ENCODE data around the gene MROH2A. TPM values are rescaled to one million over a fixed set of nuclear protein-coding genes. Genes with fewer than 3 reads are reported as not detected.
A peak's percentile ranks its signal among the peaks of the same experiment; 100 is the strongest.

The MROH2A gene
- total and polyA plus RNA-seq, 5 donors = not detected

GRCh38 chr2:233803292-233803911 is 25.3 kb downstream of the MROH2A start:
- WGBS = 55% methylated on average over 2 of the region's 2 CpGs
- no peak overlapping the region for H3K27ac ChIP-seq (ENCODE audit: low read length)
- DNase-seq = no peak
- H3K27me3 ChIP-seq (ENCODE audit: control insufficient read depth, insufficient read depth) = no peaks in the 10 kb centered on the region
- H3K9me3 ChIP-seq (ENCODE audit: control insufficient read depth, low read length) = no peaks in the 10 kb centered on the region
- intact Hi-C loops (cut with DNase I) = no loop called here
- no peak for ATAC-seq
- no peaks in the 10 kb centered on the region for H3K4me1 ChIP-seq (ENCODE audit: control insufficient read depth, insufficient read depth, low read length)
- no peak overlapping the region for H3K4me3 ChIP-seq (ENCODE audit: low read length)

GRCh38 chr2:233803994-233804393 is 25.9 kb downstream of the MROH2A start:
- WGBS = 66% methylated on average over 8 of the region's 8 CpGs
- ATAC-seq = no peak
- no peak overlapping the region for H3K4me3 ChIP-seq (ENCODE audit: low read length)

GRCh38 chr2:233807215-233807865 is 29.2 kb downstream of the MROH2A start:
- DNase-seq (peak in 1 of 3 donors; percentile 16), ATAC-seq (no peak)
- no peaks in the 10 kb centered on the region for H3K27me3 ChIP-seq (ENCODE audit: control insufficient read depth, insufficient read depth)
- whole genome bisulfite sequencing = 73% methylated on average over 12 of the region's 12 CpGs
- H3K4me3 ChIP-seq (ENCODE audit: low read length) = no peak overlapping the region
- no peaks in the 10 kb centered on the region for H3K4me1 ChIP-seq (ENCODE audit: control insufficient read depth, insufficient read depth, low read length)
- H3K9me3 ChIP-seq (ENCODE audit: control insufficient read depth, low read length) = no peaks in the 10 kb centered on the region
- intact Hi-C loops (cut with DNase I) = no loop called here
- H3K27ac ChIP-seq (ENCODE audit: low read length) = no peak overlapping the region

More at GRCh38 chr2:233803994-233804393, 25.9 kb downstream of the MROH2A start:
- intact Hi-C loops (cut with DNase I) = no loop called here
- no peak for DNase-seq
- Histone ChIP-seq H3K27ac (ENCODE audit: low read length) (no peak overlapping the region), H3K4me1 (ENCODE audit: control insufficient read depth, insufficient read depth, low read length) (no peaks in the 10 kb centered on the region), H3K27me3 (ENCODE audit: control insufficient read depth, insufficient read depth) (no peaks in the 10 kb centered on the region), H3K9me3 (ENCODE audit: control insufficient read depth, low read length) (no peaks in the 10 kb centered on the region)

GRCh38 chr2:233807966-233808935 is 30.1 kb downstream of the MROH2A start:
- Histone ChIP-seq H3K4me1 (ENCODE audit: control insufficient read depth, insufficient read depth, low read length) (no peaks in the 10 kb centered on the region), H3K27me3 (ENCODE audit: control insufficient read depth, insufficient read depth) (no peaks in the 10 kb centered on the region), H3K27ac (ENCODE audit: low read length) (no peak overlapping the region), H3K9me3 (ENCODE audit: control insufficient read depth, low read length) (no peaks in the 10 kb centered on the region), H3K4me3 (ENCODE audit: low read length) (no peak overlapping the region)
- 74% methylated on average over 10 of the region's 10 CpGs for WGBS
- ATAC-seq (no peak), DNase-seq (no peak)
- intact Hi-C loops (cut with DNase I) = no loop called here

GRCh38 chr2:233810385-233810784 is 32.3 kb downstream of the MROH2A start:
- intact Hi-C loops (cut with DNase I) = no loop called here
- H3K9me3 ChIP-seq (ENCODE audit: control insufficient read depth, low read length) = no peaks in the 10 kb centered on the region
- no peaks in the 10 kb centered on the region for H3K4me1 ChIP-seq (ENCODE audit: control insufficient read depth, insufficient read depth, low read length)
- DNase-seq (no peak), ATAC-seq (no peak)
- WGBS = 86% methylated on average over 6 of the region's 6 CpGs
- no peak overlapping the region for H3K27ac ChIP-seq (ENCODE audit: low read length)
- H3K4me3 ChIP-seq (ENCODE audit: low read length) = no peak overlapping the region
- no peaks in the 10 kb centered on the region for H3K27me3 ChIP-seq (ENCODE audit: control insufficient read depth, insufficient read depth)

GRCh38 chr2:233811087-233811486 is 33.0 kb downstream of the MROH2A start:
- no peak overlapping the region for H3K4me3 ChIP-seq (ENCODE audit: low read length)
- intact Hi-C loops (cut with DNase I) = no loop called here
- no peak for ATAC-seq
- 75% methylated on average over 4 of the region's 4 CpGs for WGBS
- DNase-seq = no peak
- no peaks in the 10 kb centered on the region for H3K4me1 ChIP-seq (ENCODE audit: control insufficient read depth, insufficient read depth, low read length)
- no peak overlapping the region for H3K27ac ChIP-seq (ENCODE audit: low read length)
- no peaks in the 10 kb centered on the region for H3K27me3 ChIP-seq (ENCODE audit: control insufficient read depth, insufficient read depth)
- no peaks in the 10 kb centered on the region for H3K9me3 ChIP-seq (ENCODE audit: control insufficient read depth, low read length)

GRCh38 chr2:233811732-233812131 is 33.6 kb downstream of the MROH2A start:
- no peaks in the 10 kb centered on the region for H3K9me3 ChIP-seq (ENCODE audit: control insufficient read depth, low read length)
- no peak for DNase-seq
- no peak for ATAC-seq
- intact Hi-C loops (cut with DNase I) = no loop called here
- no peaks in the 10 kb centered on the region for H3K27me3 ChIP-seq (ENCODE audit: control insufficient read depth, insufficient read depth)
- no peak overlapping the region for H3K4me3 ChIP-seq (ENCODE audit: low read length)
- WGBS = 86% methylated on average over 8 of the region's 8 CpGs
- no peaks in the 10 kb centered on the region for H3K4me1 ChIP-seq (ENCODE audit: control insufficient read depth, insufficient read depth, low read length)
- no peak overlapping the region for H3K27ac ChIP-seq (ENCODE audit: low read length)

- Histone ChIP-seq H3K4me3 (ENCODE audit: low read length) (no peak overlapping the region), H3K4me1 (ENCODE audit: control insufficient read depth, insufficient read depth, low read length) (no peaks in the 10 kb centered on the region), H3K27me3 (ENCODE audit: control insufficient read depth, insufficient read depth) (no peaks in the 10 kb centered on the region), H3K27ac (ENCODE audit: low read length) (no peak overlapping the region), H3K9me3 (ENCODE audit: control insufficient read depth, low read length) (no peaks in the 10 kb centered on the region)
- ATAC-seq = no peak
- DNase-seq = no peak
- intact Hi-C loops (cut with DNase I) = no loop called here
- WGBS = 63% methylated on average over 3 of the region's 3 CpGs
Measured at GRCh38 chr2:233813236-233814055, 35.3 kb downstream of the MROH2A start.

- no peak overlapping the region for H3K4me3 ChIP-seq (ENCODE audit: low read length)
- WGBS = 63% methylated on average over 2 of the region's 2 CpGs
- DNase-seq (peak in 1 of 3 donors; percentile 3), ATAC-seq (no peak)
- no peaks in the 10 kb centered on the region for H3K4me1 ChIP-seq (ENCODE audit: control insufficient read depth, insufficient read depth, low read length)
- intact Hi-C loops (cut with DNase I) = no loop called here
- H3K27me3 ChIP-seq (ENCODE audit: control insufficient read depth, insufficient read depth) = no peaks in the 10 kb centered on the region
- H3K9me3 ChIP-seq (ENCODE audit: control insufficient read depth, low read length) = no peaks in the 10 kb centered on the region
- H3K27ac ChIP-seq (ENCODE audit: low read length) = no peak overlapping the region
Measured at GRCh38 chr2:233814056-233814835, 36.1 kb downstream of the MROH2A start.

- ATAC-seq (no peak), DNase-seq (no peak)
- H3K27me3 ChIP-seq (ENCODE audit: control insufficient read depth, insufficient read depth) = no peaks in the 10 kb centered on the region
- H3K4me3 ChIP-seq (ENCODE audit: low read length) = no peak overlapping the region
- WGBS = 82% methylated on average over 6 of the region's 6 CpGs
- no peaks in the 10 kb centered on the region for H3K9me3 ChIP-seq (ENCODE audit: control insufficient read depth, low read length)
- intact Hi-C loops (cut with DNase I) = no loop called here
- H3K27ac ChIP-seq (ENCODE audit: low read length) = no peak overlapping the region
- no peaks in the 10 kb centered on the region for H3K4me1 ChIP-seq (ENCODE audit: control insufficient read depth, insufficient read depth, low read length)
Measured at GRCh38 chr2:233815861-233816260, 37.7 kb downstream of the MROH2A start.

All from right cardiac atrium (tissue), 5 donors.